ENCODE data around the gene ACTR1B.
"Not testable (repeated sequence)": the region's sequence is repeated elsewhere in the genome, so short reads cannot be mapped to it uniquely, and the experiment has no call there.

ACTR1B gene

DNA sequence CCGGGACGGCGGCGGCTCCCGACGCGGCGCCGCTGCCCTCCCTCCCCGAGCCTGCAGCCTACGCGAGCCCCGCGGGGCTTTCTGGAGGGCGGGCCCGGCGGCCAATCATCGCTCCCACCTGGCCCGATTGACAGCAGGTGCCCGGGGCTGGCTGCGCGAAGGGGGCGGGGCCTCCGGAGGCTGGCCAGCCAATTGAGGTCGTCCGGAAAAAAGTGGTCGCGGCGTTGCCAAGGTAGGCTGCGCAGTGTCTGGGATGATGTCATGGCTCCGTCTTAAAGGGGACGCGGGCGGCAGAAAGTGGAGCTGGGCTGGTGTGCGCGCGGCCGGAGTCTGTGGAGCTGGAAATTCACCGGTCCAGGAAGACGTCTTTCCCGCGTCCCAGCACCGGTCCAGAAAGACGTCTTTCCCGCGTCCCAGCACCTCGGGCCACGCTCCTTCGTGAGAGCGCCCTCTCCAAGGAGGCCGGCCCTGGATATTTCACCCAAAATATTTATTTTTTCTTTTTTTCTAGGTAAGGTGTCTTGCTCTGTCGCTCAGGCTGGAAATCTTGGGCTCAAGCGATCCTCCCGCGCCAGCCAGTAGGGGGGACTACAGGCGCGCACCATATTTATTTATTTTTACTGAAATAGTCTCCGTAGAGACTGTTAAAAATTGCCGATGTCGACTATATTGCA lies at the start of gene ACTR1B:
Gene ACTR1B, minus strand, starts transcription at position 83 of the 674 bp plus-strand sequence. CDS start 154 bp downstream, outside the sequence.
- H3K4me3 ChIP-seq (ENCODE audit: low read depth, low read length): peak within 1 kb of the TSS; percentile 84

DNA sequence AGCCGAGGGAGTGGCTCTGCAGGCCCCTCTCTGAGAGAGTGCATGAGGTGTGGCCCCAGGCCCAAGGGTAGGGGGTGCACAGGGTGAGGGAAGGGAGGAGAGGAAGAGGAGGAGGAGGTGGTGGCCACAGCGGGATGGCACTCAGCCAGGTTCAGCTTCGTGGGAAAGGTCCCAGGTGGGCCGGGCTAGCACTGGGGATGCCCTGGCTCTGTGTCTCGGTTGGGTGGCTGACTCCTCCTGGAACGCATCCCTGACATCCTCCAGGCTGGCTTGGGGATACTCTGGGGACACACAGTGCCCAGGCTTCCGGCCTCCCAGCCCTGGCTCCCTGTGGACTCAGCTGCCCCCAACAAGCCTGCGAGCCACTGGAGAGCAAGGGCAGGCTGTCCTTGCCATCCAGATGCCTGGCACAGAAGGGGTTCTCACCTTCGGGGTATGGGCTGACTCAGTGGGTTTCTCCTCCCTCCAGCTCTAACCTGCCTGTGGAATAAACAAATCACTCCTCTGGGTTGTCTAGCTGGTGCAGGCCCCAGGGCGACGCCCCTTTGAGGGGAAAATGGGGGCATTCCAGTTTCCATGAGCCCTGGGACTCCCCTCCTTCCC lies 49.0 kb upstream of the ACTR1B start:
- H3K4me3 ChIP-seq (ENCODE audit: low read depth, low read length): no peak overlapping the region

DNA sequence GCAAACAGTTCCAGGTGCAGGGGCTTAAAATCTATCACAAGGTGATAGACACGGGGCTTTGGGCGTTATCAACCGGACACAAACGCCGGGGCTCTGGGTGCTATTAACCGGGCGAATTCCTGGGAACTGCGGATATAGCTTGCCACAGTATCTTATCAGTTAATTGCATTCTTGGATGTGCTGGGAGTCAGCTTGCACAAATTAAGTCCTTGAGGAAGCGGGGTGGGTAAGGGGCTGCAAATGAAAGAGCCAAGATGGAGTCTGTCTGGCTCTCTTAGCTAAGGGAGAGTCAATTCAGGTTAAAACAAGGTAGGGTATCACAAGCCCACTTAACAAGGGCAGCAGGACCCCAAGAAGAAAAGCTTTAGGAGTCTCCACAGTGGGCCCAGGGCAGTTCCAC lies 48.3 kb upstream of the ACTR1B start:
- H3K4me3 ChIP-seq (ENCODE audit: low read depth, low read length): not testable (repeated sequence)

DNA sequence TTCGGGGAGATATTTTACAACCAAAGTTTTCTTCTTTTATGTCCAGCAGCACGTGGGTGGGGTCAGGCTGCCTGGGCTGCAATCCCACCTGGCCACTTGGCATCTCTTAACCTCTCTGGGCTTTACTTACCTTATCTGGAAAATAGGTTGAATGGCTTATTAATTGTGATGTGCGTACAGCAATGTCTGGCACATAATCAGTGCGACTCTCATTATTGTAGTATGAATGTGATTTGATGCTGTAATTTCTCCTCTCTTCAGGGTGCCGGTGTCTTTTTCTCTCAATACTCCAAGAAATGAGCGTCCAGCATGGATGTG lies 47.5 kb upstream of the ACTR1B start:
- H3K4me3 ChIP-seq (ENCODE audit: low read depth, low read length): no peak overlapping the region

DNA sequence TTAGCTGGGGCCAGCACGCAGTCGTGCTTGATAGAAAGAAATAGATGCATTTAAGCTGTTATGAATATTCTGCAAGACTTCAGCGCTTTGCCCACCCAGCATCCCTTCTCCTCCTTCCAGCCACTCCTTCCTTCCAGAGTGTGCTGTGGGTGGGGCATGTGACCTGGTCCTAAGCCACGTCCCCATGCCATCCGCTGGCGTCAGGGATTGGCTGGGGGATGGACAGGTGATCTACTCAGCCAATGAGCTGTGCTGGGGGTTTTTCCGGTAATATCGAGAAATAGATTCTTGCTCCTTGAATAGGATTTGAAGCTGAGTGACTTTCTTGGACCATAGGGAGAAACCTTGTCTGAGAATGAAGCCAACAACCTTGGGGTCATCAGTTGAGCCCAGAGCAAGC lies 44.8 kb upstream of the ACTR1B start:
- no peak overlapping the region for H3K4me3 ChIP-seq (ENCODE audit: low read depth, low read length)

DNA sequence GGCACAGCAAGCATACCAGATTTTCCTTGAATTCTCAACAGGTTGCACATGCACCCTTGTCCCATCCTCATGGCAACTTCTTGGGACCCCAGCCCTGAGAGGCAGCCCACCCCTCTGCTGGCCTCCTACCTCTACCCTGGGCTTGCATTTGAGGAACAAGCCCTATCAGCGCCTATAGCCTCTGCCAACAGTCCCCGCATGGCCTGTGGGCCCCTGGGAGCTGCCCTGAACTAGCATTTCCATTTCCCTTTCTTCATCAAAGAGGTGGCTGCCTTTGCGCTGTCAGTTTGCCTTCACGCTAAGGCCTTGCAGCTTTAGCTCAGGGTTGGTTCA lies 44.2 kb upstream of the ACTR1B start:
- H3K4me3 ChIP-seq (ENCODE audit: low read depth, low read length): no peak overlapping the region

DNA sequence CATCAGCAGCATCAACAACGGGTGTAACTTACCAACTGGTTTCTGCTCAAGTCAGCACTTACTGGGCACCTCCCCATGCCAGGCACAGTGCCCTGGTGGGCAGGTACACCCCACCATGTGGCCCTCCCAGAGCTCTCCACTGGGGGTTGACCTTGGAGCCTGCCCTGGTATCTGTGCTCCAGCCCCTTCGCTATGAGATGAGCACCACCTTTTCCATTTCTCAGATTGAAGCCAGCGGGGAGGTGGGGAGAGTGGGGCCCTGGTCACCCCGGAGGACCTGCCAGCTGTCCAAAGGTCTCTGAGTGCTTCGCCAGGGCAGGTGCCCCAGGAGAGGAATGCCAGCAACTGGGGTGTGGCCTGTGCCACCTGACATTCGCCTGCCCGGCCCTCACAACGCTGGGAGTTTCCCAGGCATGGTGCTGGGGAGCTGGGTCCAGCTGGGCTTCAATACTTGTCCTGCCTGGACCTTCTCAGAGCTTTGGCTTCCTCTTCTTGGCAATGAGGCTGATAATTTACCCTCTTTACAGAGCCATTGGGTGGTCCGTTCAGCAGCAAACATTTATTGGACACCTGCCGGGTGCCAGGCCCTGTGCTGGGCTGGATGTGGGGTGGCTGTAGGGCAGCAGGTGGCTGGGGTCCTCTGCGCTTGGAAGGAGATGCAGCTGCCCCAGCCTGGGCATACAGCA lies 43.7 kb upstream of the ACTR1B start:
- H3K4me3 ChIP-seq (ENCODE audit: low read depth, low read length): no peak overlapping the region

DNA sequence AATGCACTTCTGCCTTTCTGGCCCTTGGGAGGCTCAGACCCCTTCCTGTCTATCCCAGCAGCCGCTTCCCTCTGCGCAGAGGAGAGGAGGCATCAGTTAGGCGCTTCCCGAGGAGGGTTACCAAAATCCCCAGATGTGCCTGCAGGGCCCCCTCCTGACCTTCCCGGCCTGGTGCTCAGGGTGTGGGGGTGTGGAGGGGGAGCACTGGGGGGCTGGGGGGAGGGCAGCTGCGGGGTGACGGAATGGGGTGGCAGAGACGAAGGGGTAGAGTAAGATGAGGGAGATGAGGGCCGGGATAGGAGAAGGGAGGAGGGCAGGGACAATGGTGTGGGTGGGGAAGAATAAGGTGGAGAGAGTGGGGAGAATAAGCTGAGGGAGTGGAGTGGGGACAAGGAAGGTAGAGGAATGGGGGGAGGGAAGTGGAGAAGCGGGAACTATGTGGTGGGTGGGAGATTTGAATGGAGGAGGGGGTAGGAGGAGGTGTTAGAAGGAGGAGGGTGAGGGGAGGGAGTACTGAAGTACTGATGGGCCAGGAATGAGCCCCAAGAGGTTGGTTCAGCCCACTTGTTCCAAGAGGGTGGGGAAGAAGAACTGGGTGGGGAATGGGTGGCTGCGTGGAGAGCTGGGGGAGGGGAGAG lies 43.0 kb upstream of the ACTR1B start:
- H3K4me3 ChIP-seq (ENCODE audit: low read depth, low read length): no peak overlapping the region

DNA sequence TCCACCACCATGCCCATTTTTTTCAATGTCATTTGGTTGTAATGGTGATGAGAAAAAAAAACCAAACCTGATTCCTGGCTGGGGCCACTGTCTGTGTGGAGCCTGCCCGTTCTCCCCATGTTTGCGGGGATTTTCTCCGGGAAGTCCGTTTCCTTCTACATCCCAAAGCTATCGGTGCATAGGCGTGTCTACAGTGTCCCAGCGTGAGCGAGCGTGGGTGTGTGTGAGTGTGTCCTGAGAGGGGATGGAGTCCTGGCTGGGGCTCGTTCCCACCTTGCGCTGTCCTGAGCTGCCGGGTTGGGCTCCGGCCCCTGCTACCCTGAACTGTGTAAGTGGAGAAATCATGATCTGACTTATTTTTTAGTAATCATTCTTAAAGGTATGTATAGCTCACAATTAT lies 42.3 kb upstream of the ACTR1B start:
- no peak overlapping the region for H3K4me3 ChIP-seq (ENCODE audit: low read depth, low read length)

DNA sequence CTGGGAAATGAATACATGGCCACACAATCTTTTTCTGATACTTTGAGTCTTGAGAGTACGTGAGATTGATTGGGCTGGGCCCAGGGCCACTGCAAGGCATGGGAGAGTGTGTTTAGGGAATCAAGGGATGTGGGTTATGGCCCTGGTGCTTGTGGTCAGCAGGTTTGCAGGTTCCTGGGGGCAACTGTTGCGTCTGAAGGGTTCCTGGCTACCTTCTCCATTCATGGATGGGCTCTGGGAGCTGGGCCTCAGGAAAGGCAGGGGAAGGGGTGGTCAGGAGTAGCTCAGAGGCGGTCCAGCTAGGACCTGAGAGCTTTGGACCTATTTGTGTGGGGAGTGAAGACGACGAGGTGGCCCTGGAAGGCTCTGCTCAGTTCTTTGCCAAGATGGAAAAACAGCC lies 41.1 kb upstream of the ACTR1B start:
- no peak overlapping the region for H3K4me3 ChIP-seq (ENCODE audit: low read depth, low read length)

DNA sequence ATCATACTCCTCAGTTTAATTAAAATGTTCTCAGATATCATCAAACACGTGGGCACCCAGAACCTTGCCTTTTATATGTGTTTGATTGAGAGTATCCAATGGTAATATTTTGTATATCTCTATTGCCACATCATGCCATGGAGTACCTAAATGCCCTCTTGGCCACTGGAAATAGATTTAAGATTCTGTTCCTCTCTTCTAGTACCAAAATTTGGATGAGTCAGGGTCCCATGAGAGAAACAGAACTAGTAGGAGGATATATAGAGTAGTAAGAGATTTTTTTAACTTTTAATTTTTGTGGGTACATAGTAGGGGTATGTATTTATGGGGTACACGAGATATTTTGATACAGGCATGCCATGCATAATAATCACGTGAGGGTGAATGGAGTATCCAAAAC lies 39.9 kb upstream of the ACTR1B start:
- no peak overlapping the region for H3K4me3 ChIP-seq (ENCODE audit: low read depth, low read length)

DNA sequence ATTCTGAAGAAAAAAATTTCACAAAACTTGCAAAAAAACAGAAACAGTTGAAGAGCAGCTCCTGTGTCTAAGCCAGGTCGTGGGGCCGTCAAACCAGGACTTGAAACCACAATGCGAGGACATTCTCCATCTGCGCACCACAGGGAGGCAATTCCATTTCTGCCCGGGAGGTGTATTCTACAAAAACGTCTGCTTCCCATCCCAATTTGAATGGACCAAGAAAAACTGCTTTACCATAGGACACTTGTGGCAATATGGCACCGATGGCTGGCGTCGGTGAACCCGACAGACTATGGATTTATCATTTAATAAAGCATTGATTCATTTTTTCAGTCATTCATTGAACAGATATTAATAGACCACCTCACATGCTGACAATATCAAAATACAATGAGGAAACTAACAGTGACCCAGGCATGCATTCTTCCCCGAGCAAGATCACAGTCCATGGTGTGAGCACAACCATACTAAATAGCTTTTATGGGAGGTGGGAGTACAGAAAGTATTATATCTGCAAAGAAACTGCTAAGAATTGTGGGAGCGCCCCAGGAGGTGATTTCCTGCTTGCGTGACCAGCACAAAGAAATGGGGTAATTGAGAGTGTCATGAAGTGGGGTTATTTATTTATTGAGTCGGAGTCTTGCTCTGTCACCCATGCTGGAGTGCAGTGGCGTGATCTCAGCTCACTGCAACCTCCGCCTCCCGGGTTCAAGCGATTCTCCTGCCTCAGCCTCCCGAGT lies 39.1 kb upstream of the ACTR1B start:
- no peak overlapping the region for H3K4me3 ChIP-seq (ENCODE audit: low read depth, low read length)

DNA sequence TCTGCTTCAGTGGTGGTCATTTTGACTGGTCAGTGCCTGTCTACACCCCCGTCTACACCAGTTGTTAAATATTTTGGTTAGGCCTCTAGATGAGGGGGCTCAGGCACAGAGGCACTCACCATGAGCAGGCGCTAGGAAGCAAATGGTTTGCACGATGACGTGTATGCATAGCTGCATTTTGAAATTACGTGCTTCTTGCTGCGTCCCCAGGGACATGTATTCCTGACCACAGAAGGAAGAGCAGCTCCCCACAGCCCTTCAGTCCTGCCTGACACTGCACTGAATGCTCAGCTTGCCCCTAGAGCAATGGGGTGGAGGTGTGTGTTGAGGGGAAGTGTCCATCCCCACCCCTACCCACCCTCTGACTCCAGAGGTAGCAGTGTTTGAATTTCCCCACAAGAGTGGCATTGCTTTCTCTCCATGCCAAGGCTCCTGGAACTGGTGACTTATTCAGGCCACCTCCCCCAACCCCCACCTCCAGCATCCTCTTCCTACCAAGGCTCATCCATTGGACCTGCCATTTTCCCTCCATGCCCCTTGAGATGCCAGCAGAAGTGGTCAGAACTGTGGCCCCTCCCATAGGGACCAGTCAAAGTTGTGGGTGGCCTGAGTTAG lies 38.1 kb upstream of the ACTR1B start:
- H3K4me3 ChIP-seq (ENCODE audit: low read depth, low read length): no peak overlapping the region

DNA sequence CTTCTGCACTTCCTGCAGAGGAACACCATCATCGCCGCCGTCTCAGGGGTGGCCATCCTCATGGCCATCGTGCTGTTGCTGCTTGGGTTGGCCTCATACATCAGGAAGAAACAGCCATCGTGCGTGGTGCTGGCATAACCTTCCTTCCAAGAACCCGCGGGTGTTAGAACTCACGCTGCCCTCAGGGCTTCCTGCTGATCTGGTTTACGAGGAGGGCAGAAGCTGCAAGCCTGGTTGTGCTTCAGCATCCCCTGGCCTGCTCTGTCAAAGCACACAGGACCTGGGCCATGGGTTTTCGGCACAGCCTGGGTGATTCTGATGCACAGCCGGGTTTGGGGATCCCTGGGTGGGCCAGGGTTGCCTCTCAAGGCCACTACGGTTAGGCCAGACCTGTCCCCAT lies 37.3 kb upstream of the ACTR1B start:
- no peak overlapping the region for H3K4me3 ChIP-seq (ENCODE audit: low read depth, low read length)

DNA sequence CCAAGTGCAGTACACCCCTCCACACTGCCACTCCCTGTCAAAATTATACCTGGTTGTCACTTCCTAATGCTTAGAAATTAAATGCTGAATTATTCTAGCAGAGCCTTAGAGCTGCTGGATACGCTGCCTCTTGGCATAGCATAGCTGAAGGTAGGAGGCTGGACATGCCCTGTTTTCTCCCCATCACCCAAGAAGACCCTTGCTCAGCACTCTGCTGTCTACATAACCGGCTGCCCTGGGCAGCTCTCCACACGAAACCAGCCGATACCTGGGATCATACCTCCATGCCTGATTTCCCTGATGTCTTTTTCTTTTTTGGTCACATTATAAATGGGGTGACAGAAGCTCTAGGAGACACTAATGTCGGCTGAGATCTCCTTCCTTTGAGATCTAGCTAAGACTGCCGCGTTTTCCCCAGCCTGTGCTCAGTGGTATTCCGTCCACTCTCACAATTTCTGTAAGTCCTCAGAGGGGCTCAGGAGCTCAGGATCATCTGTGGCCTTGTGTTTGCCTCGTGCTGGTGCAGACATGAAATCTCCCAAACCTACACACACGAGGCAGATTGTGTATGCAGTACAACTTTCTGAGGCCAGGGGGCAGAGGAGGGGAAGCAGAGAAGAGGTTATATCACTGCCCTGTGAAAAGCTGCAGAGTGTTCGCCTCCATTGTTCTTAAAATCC lies 36.1 kb upstream of the ACTR1B start:
- H3K4me3 ChIP-seq (ENCODE audit: low read depth, low read length): no peak overlapping the region

DNA sequence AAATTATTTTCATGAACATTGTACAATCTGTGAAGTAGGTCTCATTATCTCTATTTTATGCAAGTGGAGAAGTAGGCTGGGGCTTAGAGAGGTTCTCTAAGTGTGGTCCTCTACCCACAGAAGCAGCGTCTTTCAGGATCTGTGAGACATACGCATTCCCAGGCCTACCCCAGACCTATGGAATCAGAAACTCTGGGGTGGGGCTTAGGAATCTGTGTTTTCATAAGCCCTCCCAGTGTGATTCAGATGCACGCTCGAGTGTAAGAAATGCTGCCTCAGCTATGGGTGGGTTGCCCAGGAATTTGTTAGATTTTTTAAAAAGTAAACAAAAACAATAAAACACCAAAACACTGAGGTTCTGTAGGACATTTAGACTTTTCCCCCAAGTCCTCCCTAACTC lies 34.7 kb upstream of the ACTR1B start:
- no peak overlapping the region for H3K4me3 ChIP-seq (ENCODE audit: low read depth, low read length)

DNA sequence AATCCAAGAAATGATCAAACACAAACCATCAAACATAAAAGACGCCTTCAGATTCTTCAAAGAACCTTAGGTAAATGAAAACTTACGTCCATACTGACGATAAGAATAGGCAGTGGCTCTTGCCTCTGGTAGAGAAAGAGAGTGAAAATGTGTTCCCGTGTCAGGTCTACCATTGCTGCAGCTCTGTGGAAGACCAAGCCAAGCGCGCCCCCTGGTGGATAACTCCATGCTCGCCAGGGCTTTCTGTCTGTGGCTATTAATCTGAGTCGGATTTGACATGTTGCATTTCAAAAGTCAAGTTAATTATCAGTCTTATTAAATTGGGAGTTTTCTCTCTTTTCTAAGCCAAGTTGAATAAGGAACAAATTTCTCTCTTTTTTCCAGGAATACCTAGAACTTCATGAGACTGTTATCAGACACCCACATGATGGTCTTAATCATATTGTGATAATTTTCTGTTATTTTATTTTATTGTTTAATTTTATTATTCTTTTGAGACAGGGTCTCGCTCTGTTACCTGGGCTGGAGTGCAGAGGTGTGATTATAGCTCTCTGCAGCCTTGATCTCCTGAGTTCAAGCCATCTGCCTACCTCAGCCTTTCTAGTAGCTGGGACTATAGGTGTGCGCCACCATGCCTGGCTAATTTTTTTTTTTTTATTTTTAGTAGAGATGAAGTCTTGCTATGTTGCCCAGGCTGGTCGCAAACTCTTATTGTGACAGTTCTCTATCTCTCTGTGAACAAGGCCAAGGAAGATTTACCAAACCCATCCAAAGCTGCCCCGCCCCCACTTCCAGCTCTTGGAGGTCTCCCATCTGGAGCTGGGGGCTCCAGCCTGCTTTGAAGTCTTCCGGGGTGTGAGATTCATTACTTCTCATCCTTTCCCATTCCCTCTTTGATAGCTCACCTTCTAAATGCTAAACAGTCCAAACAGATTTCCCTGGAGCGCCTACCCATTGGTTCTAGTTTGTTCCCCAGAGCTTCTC lies 33.7 kb upstream of the ACTR1B start:
- H3K4me3 ChIP-seq (ENCODE audit: low read depth, low read length): no peak overlapping the region

DNA sequence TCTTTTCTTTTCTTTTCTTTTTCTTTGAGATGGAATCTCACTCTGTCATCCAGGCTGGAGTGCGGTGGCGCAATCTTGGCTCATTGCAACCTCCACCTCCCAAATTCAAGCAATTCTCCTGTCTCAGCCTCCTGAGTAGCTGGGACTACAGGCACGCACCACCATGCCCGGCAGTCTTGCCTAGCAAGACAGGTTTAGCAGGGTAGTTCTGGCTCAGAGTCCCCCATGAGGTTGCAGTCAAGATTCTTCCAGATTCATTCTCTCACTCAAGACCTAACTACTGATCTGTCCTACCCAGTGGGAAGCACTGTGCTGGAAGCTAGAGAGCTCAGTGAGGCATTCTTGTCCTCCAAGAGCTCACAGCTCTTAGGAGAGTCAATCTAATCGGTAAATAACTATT lies 31.9 kb upstream of the ACTR1B start:
- no peak overlapping the region for H3K4me3 ChIP-seq (ENCODE audit: low read depth, low read length)

DNA sequence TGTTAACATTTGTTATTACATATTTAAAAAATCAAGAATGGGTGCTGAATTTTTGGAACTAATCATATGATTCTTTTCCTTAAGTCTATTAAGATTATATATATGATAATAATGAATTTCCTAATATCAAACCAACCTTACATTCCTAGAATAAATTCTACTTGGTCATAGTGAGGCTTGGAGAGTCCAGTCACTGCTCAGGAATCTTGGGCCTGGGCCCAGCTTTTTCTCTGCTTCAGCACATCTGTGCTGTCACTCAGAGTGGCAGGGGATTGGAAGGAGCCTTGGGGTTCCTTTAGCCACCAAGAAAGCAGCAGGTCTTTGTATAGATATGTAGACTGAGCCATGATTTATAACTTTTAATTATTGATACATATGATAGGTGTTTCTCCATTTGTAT lies 29.6 kb upstream of the ACTR1B start:
- no peak overlapping the region for H3K4me3 ChIP-seq (ENCODE audit: low read depth, low read length)

Data from iPS-11a (cell line).